Esophagus muscularis mucosa (tissue), 3 donors: ENCODE results near the gene SPOP.

ENCODE experiments used
- CTCF ChIP-seq, 3 experiments: fragments of 200-600 bp in 2 of 3; fragments of 450-650 bp in 1 of 3; sonication (generic) in 2 of 3; IDR thresholded peaks; one replicate each; pipeline ENCODE4 v1.5.1; 2017 to 2019; ENCODE audit warnings: antibody characterized with exemption in 3 of 3, mild to moderate bottlenecking in 2 of 3, moderate library complexity in 1 of 3
- POLR2A ChIP-seq: fragments of 450-650 bp; IDR thresholded peaks from one replicate; pipeline ENCODE4 v1.6.1; 2017; ENCODE audit warnings: antibody characterized with exemption, moderate library complexity, mild to moderate bottlenecking, low read depth
- POLR2AphosphoS5 ChIP-seq, 2 donors: sonication (generic); formaldehyde crosslinking; IDR thresholded peaks; one replicate each; pipeline ENCODE4 v1.6.1; 2017; ENCODE audit warnings: antibody characterized with exemption in 2 of 2

- no peak for TF ChIP-seq CTCF (IDR thresholded peaks at IDR 0.05)
- no peak for TF ChIP-seq POLR2A
- no peak for TF ChIP-seq POLR2AphosphoS5 (IDR thresholded peaks at IDR 0.05)
These were observed 59.8 kb downstream of the SPOP start for GRCh38 chr17:49618028-49618611.
